Neuronal stem cell (in vitro differentiated cells): ENCODE measurements around the gene SMOC2.
A peak's percentile ranks its signal among the peaks of the same experiment; 100 is the strongest.

ENCODE experiments used
- DNase-seq: peaks from one replicate; pipeline ENCODE4 v3.0.0-alpha.2; 2013; ENCODE audit warnings: low spot score
- H2AFZ ChIP-seq: one replicate; pipeline ENCODE4 v1.6.1; 2013; ENCODE audit warnings: mild to moderate bottlenecking, low read length, inconsistent platforms
- H2AK5ac ChIP-seq: 2 replicates; pipeline ENCODE4 v1.6.1; 2013; ENCODE audit warnings: low read depth, mild to moderate bottlenecking, inconsistent platforms, low read length, moderate library complexity, mixed read lengths
- H2BK120ac ChIP-seq: 2 replicates; pipeline ENCODE4 v1.6.1; 2013; ENCODE audit warnings: low read depth, mild to moderate bottlenecking, inconsistent platforms, low read length, moderate library complexity, mixed read lengths
- H2BK12ac ChIP-seq: one replicate; pipeline ENCODE4 v1.6.1; 2013; ENCODE audit warnings: low read length, inconsistent platforms
- H2BK15ac ChIP-seq: 2 replicates; pipeline ENCODE4 v1.6.1; 2013; ENCODE audit warnings: mild to moderate bottlenecking, low read length, inconsistent platforms, mixed read lengths
- H2BK5ac ChIP-seq: one replicate; pipeline ENCODE4 v1.6.1; 2013; ENCODE audit warnings: inconsistent platforms, mild to moderate bottlenecking, low read length, moderate library complexity
- H3K14ac ChIP-seq: one replicate; pipeline ENCODE4 v1.6.1; 2013; ENCODE audit warnings: low read length, inconsistent platforms
- H3K18ac ChIP-seq: 2 replicates; pipeline ENCODE4 v1.6.1; 2013; ENCODE audit warnings: low read length, inconsistent platforms
- H3K23ac ChIP-seq: 2 replicates; pipeline ENCODE4 v1.6.1; 2013; ENCODE audit warnings: low read depth, mild to moderate bottlenecking, mixed read lengths, low read length, inconsistent platforms; ENCODE audit not compliant: poor library complexity
- H3K27ac ChIP-seq: replicated peaks from 3 replicates; pipeline ENCODE4 v1.5.1; 2013; ENCODE audit warnings: low read length, inconsistent platforms
- H3K27me3 ChIP-seq, 3 experiments: 2 replicates each; pipeline ENCODE4 v1.6.1; 2013; ENCODE audit warnings: low read length in 3 of 3, mild to moderate bottlenecking in 2 of 3, inconsistent platforms in 1 of 3, low read depth in 1 of 3, mixed read lengths in 1 of 3, moderate library complexity in 1 of 3; ENCODE audit not compliant: control insufficient read depth in 3 of 3, insufficient read depth in 3 of 3
- H3K36me3 ChIP-seq, 2 donors: replicated peaks in 1 of 2; 2 replicates each; pipeline ENCODE4 v1.6.1; 2013; ENCODE audit warnings: low read length in 2 of 2; ENCODE audit not compliant: control insufficient read depth in 2 of 2, insufficient read depth in 2 of 2
- H3K4ac ChIP-seq: 2 replicates; pipeline ENCODE4 v1.6.1; 2013; ENCODE audit warnings: inconsistent platforms, mild to moderate bottlenecking, low read length, moderate library complexity
- H3K4me1 ChIP-seq, 2 donors: 1 replicate in 1 of 2; 2 replicates in 1 of 2; pipeline ENCODE4 v1.6.1; 2013; ENCODE audit warnings: low read length in 2 of 2, low read depth in 1 of 2; ENCODE audit not compliant: control insufficient read depth in 2 of 2, insufficient read depth in 1 of 2
- H3K4me2 ChIP-seq: one replicate; pipeline ENCODE4 v1.6.1; 2013; ENCODE audit warnings: mild to moderate bottlenecking, low read length, inconsistent platforms; ENCODE audit not compliant: insufficient read depth, poor library complexity, severe bottlenecking
- H3K4me3 ChIP-seq, 2 donors: 2 replicates each; pipeline ENCODE4 v1.5.1; 2013; ENCODE audit warnings: low read length in 2 of 2, mild to moderate bottlenecking in 2 of 2, inconsistent platforms in 1 of 2, moderate library complexity in 1 of 2
- H3K79me1 ChIP-seq: one replicate; pipeline ENCODE4 v1.6.1; 2013; ENCODE audit warnings: low read depth, mild to moderate bottlenecking, inconsistent platforms, low read length, moderate library complexity
- H3K9ac ChIP-seq: one replicate; pipeline ENCODE4 v1.6.1; 2013; ENCODE audit warnings: mild to moderate bottlenecking, low read depth, low read length, inconsistent platforms; ENCODE audit not compliant: poor library complexity
- H3K9me3 ChIP-seq, 2 donors: replicated peaks in 1 of 2; 2 replicates each; pipeline versions ENCODE3 to v1.6.1; 2013; ENCODE audit warnings: low read length in 2 of 2, mild to moderate bottlenecking in 2 of 2, inconsistent platforms in 1 of 2, low read depth in 1 of 2, mixed read lengths in 1 of 2, moderate library complexity in 1 of 2; ENCODE audit not compliant: control insufficient read depth in 2 of 2, insufficient read depth in 1 of 2
- H4K8ac ChIP-seq: one replicate; pipeline ENCODE4 v1.6.1; 2013; ENCODE audit warnings: low read depth, mild to moderate bottlenecking, inconsistent platforms, low read length, moderate library complexity
- H4K91ac ChIP-seq: one replicate; pipeline ENCODE4 v1.6.1; 2013; ENCODE audit warnings: low read length, low read depth, mild to moderate bottlenecking, inconsistent platforms; ENCODE audit not compliant: poor library complexity
- WGBS, 2 donors: extraction: QIAGEN DNeasy Blood & Tissue Kit; methylation state at CpG; one replicate each; pipeline ENCODE4 v1.1.7; 2013; ENCODE audit warnings: missing lambda C conversion rate in 2 of 2, mixed read lengths in 1 of 2; ENCODE audit not compliant: insufficient read length in 2 of 2, insufficient replicate concordance in 1 of 2; ENCODE audit errors: extremely low coverage in 2 of 2; 5-methylcytosine and 5-hydroxymethylcytosine counted together

SMOC2 gene

GRCh38 chr6:168638468-168639271 is 197.7 kb downstream of the SMOC2 start:
- Histone ChIP-seq H3K23ac (no peak overlapping the region), H2BK12ac (no peak overlapping the region), H3K4me1 (peaks cover 0 to 9% of the 10 kb centered on the region in 2 donors), H2AFZ (peak overlapping the region; percentile 60), H4K91ac (no peak overlapping the region), H2BK120ac (no peak overlapping the region), H3K4me2 (no peak overlapping the region), H2AK5ac (no peak overlapping the region), H3K27ac (no peak overlapping the region), H3K4ac (no peak overlapping the region), H3K14ac (no peak overlapping the region), H2BK5ac (no peak overlapping the region), H3K4me3 (no peak overlapping the region), H3K9ac (no peak overlapping the region), H3K79me1 (no peaks in the 10 kb centered on the region), H3K18ac (no peak overlapping the region), H3K9me3 (peaks cover 0 to 3% of the 10 kb centered on the region in 2 donors), H4K8ac (no peak overlapping the region), H3K36me3 (no peaks in the 10 kb centered on the region), H3K27me3 (no peaks in the 10 kb centered on the region), H2BK15ac (no peak overlapping the region)
- no CpG with 5 or more reads among the region's 22 CpGs for WGBS, 2 donors
- DNase-seq: no peak

DNA sequence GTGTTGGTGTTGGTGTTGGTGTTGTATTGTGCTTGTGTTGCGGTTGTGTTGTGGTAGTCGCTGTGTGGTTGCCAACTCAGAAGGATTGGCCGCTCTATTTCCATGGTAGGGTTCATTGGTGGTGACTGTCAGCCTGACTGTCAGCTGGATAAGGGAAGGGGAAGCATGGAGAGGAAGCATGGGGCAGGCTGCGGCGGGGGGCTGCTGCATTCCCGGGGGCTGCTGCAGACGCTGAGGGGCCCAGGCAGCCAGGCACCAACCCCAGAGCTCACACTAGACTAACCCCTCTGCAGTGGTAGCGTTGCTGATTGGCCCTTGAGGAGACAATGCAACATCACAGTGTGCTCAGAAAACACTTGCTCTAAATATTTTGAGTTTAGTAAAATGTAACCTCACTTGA is 199.2 kb downstream of the SMOC2 start:
- peak overlapping the region; percentile 46 for H3K4ac ChIP-seq
- H3K4me1 ChIP-seq: peaks cover 0 to 9% of the 10 kb centered on the region in 2 donors
- no CpG with 5 or more reads among the region's 8 CpGs for WGBS, 2 donors
- no peak overlapping the region for H3K27ac ChIP-seq
- no peak overlapping the region for H3K9ac ChIP-seq
- peak overlapping the region; percentile 64 for H3K18ac ChIP-seq
- no peak overlapping the region for H2AFZ ChIP-seq
- H3K9me3 ChIP-seq: peaks cover 0 to 3% of the 10 kb centered on the region in 2 donors
- DNase-seq: no peak
- no peak overlapping the region for H3K14ac ChIP-seq
- H2BK12ac ChIP-seq: no peak overlapping the region
- H3K27me3 ChIP-seq: no peaks in the 10 kb centered on the region
- no peaks in the 10 kb centered on the region for H3K36me3 ChIP-seq
- H3K4me2 ChIP-seq: no peak overlapping the region
- no peak overlapping the region for H2AK5ac ChIP-seq
- H2BK5ac ChIP-seq: no peak overlapping the region
- no peaks in the 10 kb centered on the region for H3K79me1 ChIP-seq
- no peak overlapping the region for H2BK15ac ChIP-seq
- no peak overlapping the region for H4K91ac ChIP-seq
- no peak overlapping the region for H2BK120ac ChIP-seq
- H3K23ac ChIP-seq: no peak overlapping the region
- H3K4me3 ChIP-seq: no peak overlapping the region
- no peak overlapping the region for H4K8ac ChIP-seq

- Histone ChIP-seq H3K79me1 (no peaks in the 10 kb centered on the region), H3K36me3 (no peaks in the 10 kb centered on the region), H3K27ac (no peak overlapping the region), H3K4me1 (peaks cover 0 to 9% of the 10 kb centered on the region in 2 donors), H3K14ac (no peak overlapping the region), H2BK5ac (no peak overlapping the region), H3K4me3 (no peak overlapping the region), H2AK5ac (no peak overlapping the region), H3K4me2 (no peak overlapping the region), H2BK12ac (no peak overlapping the region), H3K9me3 (peaks cover 0 to 3% of the 10 kb centered on the region in 2 donors), H3K27me3 (no peaks in the 10 kb centered on the region), H2AFZ (no peak overlapping the region), H3K4ac (no peak overlapping the region), H4K91ac (no peak overlapping the region), H3K18ac (no peak overlapping the region), H4K8ac (no peak overlapping the region), H3K23ac (no peak overlapping the region), H2BK120ac (no peak overlapping the region), H3K9ac (no peak overlapping the region), H2BK15ac (no peak overlapping the region)
- no peak for DNase-seq
- WGBS, 2 donors: no CpG with 5 or more reads among the region's 5 CpGs
These were observed 199.8 kb downstream of the SMOC2 start for GRCh38 chr6:168640768-168641167.

DNA sequence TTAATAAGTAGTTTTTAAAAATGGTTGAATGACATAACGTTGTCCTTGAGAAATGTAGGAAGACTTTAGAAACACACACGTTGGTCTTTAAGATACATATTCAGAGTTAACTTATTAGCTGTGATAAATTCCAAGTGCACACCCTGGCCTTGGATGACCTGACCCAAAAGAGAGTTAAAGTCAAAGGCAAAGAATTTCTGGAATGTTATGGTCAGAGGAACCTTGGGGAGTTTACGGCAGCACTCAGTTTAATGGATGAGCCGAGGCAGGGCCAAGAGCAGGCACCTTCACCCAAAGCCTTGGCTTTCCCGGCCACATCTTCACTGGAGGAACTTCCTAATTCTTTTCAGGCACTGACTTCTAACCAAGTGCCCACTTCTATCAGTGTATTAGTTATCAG is 200.5 kb downstream of the SMOC2 start:
- Histone ChIP-seq H3K14ac (no peak overlapping the region), H2BK5ac (no peak overlapping the region), H3K4ac (no peak overlapping the region), H3K4me3 (no peak overlapping the region), H3K23ac (no peak overlapping the region), H4K91ac (no peak overlapping the region), H2AK5ac (no peak overlapping the region), H3K79me1 (no peaks in the 10 kb centered on the region), H3K9me3 (peaks cover 0 to 3% of the 10 kb centered on the region in 2 donors), H3K18ac (no peak overlapping the region), H2BK15ac (no peak overlapping the region), H2AFZ (no peak overlapping the region), H3K9ac (no peak overlapping the region), H4K8ac (no peak overlapping the region), H2BK120ac (no peak overlapping the region), H2BK12ac (no peak overlapping the region), H3K27me3 (no peaks in the 10 kb centered on the region), H3K4me1 (peaks cover 0 to 9% of the 10 kb centered on the region in 2 donors), H3K27ac (no peak overlapping the region), H3K36me3 (no peaks in the 10 kb centered on the region), H3K4me2 (no peak overlapping the region)
- no peak for DNase-seq
- WGBS, 2 donors: no CpG with 5 or more reads among the region's 5 CpGs
